Endothelial cell of umbilical vein (primary cell): ENCODE data around the gene GDF11.
A peak's percentile ranks its signal among the peaks of the same experiment; 100 is the strongest.

Source experiments
- CTCF ChIP-seq, 2 donors: IDR thresholded peaks; 1 replicate in 1 of 2; 2 replicates in 1 of 2; pipeline ENCODE4 v1.5.1; 2011; ENCODE audit warnings: low read length in 2 of 2, mild to moderate bottlenecking in 2 of 2, moderate library complexity in 2 of 2, control low read depth in 1 of 2, inconsistent platforms in 1 of 2, low read depth in 1 of 2; ENCODE audit not compliant: insufficient read depth in 1 of 2; ENCODE audit errors: extremely low read depth in 1 of 2
- EZH2 ChIP-seq: IDR thresholded peaks from 2 replicates; pipeline ENCODE4 v1.6.1; 2012; ENCODE audit warnings: borderline replicate concordance, low read depth, mild to moderate bottlenecking, moderate library complexity, low read length, inconsistent platforms; ENCODE audit not compliant: severe bottlenecking
- FOS ChIP-seq: IDR thresholded peaks from 2 replicates; pipeline ENCODE4 v1.6.1; 2011; ENCODE audit warnings: mild to moderate bottlenecking, low read length, moderate library complexity, borderline replicate concordance; ENCODE audit not compliant: insufficient read depth
- JUN ChIP-seq: IDR thresholded peaks from 2 replicates; pipeline ENCODE4 v1.6.1; 2011; ENCODE audit warnings: borderline replicate concordance, low read depth; ENCODE audit not compliant: insufficient read length, insufficient read depth
- POLR2A ChIP-seq: IDR thresholded peaks from 2 replicates; pipeline ENCODE4 v1.6.1; 2012; ENCODE audit warnings: low read depth, mild to moderate bottlenecking, control low read depth, low read length
- POLR2AphosphoS5 ChIP-seq: IDR thresholded peaks from 2 replicates; pipeline ENCODE4 v1.6.1; 2012; ENCODE audit warnings: low read depth, mild to moderate bottlenecking, control low read depth, low read length, moderate library complexity; ENCODE audit not compliant: insufficient read depth
- TF ChIP-seq, protein P1 (sequence below): IDR thresholded peaks from 2 replicates; pipeline ENCODE4 v1.6.1; 2011; ENCODE audit not compliant: insufficient read depth, insufficient read length

DNA sequence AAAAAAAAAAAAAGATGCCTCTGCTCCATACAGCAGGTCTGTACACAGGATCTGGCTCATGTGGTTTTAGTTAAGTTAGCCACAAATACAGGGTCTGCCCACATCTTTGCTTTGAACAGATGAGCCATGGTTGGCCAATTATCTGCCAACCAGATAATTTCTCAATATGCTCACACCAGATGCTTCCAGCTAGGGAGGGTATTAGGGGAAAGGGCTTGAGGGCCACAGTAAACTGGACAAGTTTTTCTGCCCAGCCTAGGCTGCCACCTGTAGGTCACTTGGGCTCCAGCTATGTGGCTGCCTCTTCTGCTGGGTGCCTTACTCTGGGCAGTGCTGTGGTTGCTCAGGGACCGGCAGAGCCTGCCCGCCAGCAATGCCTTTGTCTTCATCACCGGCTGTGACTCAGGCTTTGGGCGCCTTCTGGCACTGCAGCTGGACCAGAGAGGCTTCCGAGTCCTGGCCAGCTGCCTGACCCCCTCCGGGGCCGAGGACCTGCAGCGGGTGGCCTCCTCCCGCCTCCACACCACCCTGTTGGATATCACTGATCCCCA is 22.0 kb upstream of the GDF11 start:
- peak; percentile 70 to 74 for TF ChIP-seq CTCF (IDR thresholded peaks at IDR 0.05; ENCODE audit: extremely low read depth in 1 of 2, insufficient read depth in 1 of 2, low read depth in 1 of 2, low read length in 2 of 2)
- TF ChIP-seq POLR2A = peak; percentile 49
- TF ChIP-seq, protein P1, sequence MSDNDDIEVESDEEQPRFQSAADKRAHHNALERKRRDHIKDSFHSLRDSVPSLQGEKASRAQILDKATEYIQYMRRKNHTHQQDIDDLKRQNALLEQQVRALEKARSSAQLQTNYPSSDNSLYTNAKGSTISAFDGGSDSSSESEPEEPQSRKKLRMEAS = no peak
- no peak for TF ChIP-seq EZH2
- peak; percentile 74 for TF ChIP-seq POLR2AphosphoS5
- peak; percentile 19 for TF ChIP-seq JUN
- peak; percentile 48 for TF ChIP-seq FOS
